CD4-positive, alpha-beta T cell (primary cell): Measurements from ENCODE around the gene SCGB1A1. TPM values are rescaled to one million over a fixed set of nuclear protein-coding genes. Genes with fewer than 3 reads are reported as not detected.

Experiments
- ATAC-seq: fragments of 200-7000 bp; cut with Tn5 transposase; one replicate; pipeline ENCODE4 v1.10.0; 2022; ENCODE audit warnings: mild to moderate bottlenecking; ENCODE audit not compliant: poor library complexity
- CTCF ChIA-PET: fragments of 350-600 bp; sonication (Branson Sonifier 250); formaldehyde crosslinking; loops from one replicate; lab custom pipeline; 2021; ENCODE audit warnings: antibody characterized with exemption, inconsistent platforms; lab: Charles Lee
- POLR2A ChIA-PET: fragments of 350-600 bp; sonication (Branson Sonifier 250); formaldehyde crosslinking; loops from one replicate; lab custom pipeline; 2021; ENCODE audit warnings: antibody characterized with exemption, inconsistent platforms; lab: Charles Lee
- DNase-seq, 14 experiments: peaks; one replicate each; pipeline ENCODE4 v3.0.0-alpha.2; 2013 to 2020; ENCODE audit warnings: mixed read lengths in 2 of 14
- H3K27ac ChIP-seq, 2 donors: one replicate each; pipeline versions ENCODE4 v1.5.1 to v1.7.0; 2013; ENCODE audit warnings: low read length in 2 of 2, low read depth in 1 of 2, mild to moderate bottlenecking in 1 of 2
- H3K27me3 ChIP-seq, 2 experiments: 1 replicate in 1 of 2; 2 replicates in 1 of 2; pipeline versions ENCODE4 v1.6.1 to v1.7.0; 2013; ENCODE audit warnings: low read length in 2 of 2, control low read depth in 1 of 2, mild to moderate bottlenecking in 1 of 2, moderate library complexity in 1 of 2; ENCODE audit not compliant: insufficient read depth in 2 of 2, control insufficient read depth in 1 of 2
- H3K36me3 ChIP-seq: one replicate; pipeline ENCODE4 v1.6.1; 2013; ENCODE audit warnings: low read length, control low read depth; ENCODE audit not compliant: insufficient read depth
- H3K4me1 ChIP-seq: one replicate; pipeline ENCODE4 v1.6.1; 2013; ENCODE audit warnings: low read length, control low read depth; ENCODE audit not compliant: insufficient read depth
- H3K4me3 ChIP-seq: one replicate; pipeline ENCODE4 v1.5.1; 2013; ENCODE audit warnings: mild to moderate bottlenecking, low read length, moderate library complexity
- H3K9me3 ChIP-seq, 2 experiments: 1 replicate in 1 of 2; 2 replicates in 1 of 2; pipeline versions ENCODE4 v1.6.1 to v1.7.0; 2013; ENCODE audit warnings: low read length in 2 of 2, mild to moderate bottlenecking in 2 of 2, control low read depth in 1 of 2, moderate library complexity in 1 of 2; ENCODE audit not compliant: control insufficient read depth in 1 of 2, insufficient read depth in 1 of 2
- H3K27ac Mint-ChIP-seq: one replicate; pipeline ENCODE4 v1.8.0; 2020; ENCODE audit warnings: mixed read lengths
- H3K27me3 Mint-ChIP-seq: one replicate; pipeline ENCODE4 v1.8.0; 2021; ENCODE audit warnings: mixed read lengths
- H3K36me3 Mint-ChIP-seq: one replicate; pipeline ENCODE4 v1.8.0; 2021; ENCODE audit warnings: low read depth, mixed read lengths
- H3K4me1 Mint-ChIP-seq: one replicate; pipeline ENCODE4 v1.8.0; 2021; ENCODE audit warnings: low read depth, mixed read lengths
- H3K4me3 Mint-ChIP-seq: one replicate; pipeline ENCODE4 v1.8.0; 2020; ENCODE audit warnings: mild to moderate bottlenecking, mixed read lengths
- H3K9me3 Mint-ChIP-seq: one replicate; pipeline ENCODE4 v1.8.0; 2020; ENCODE audit warnings: mixed read lengths
- intact Hi-C, 2 experiments: fragments of 100-400 bp; cut with DNase I in 1 of 2; cut with micrococcal nuclease in 1 of 2; formaldehyde crosslinking; loops; one replicate each; pipeline versions ENCODE4 v1.15.1 to v1.9.0; 2023 to 2025; cut with DNase I, micrococcal nuclease
- polyA plus RNA-seq, 2 donors: library from polyadenylated mRNA; unstranded; fragments of 120-200 nt; gene quantifications; one replicate each; pipeline ENCODE4 v1.2.1, GENCODE V29; 2013
- total RNA-seq, 174 experiments: library from RNA in 2 of 174; stranded (reverse) in 2 of 174; gene quantifications; one replicate each; pipeline ENCODE4 v1.2.3 and lab custom pipeline; 2021 to 2026
- TF ChIP-seq, protein P1 (sequence below): fragments of 200-600 bp; IDR thresholded peaks from one replicate; pipeline ENCODE4 v1.8.0; 2022; ENCODE audit warnings: antibody characterized with exemption, mild to moderate bottlenecking

The SCGB1A1 gene, protein sequence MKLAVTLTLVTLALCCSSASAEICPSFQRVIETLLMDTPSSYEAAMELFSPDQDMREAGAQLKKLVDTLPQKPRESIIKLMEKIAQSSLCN
- not detected for total RNA-seq
- not detected for polyA plus RNA-seq (2013, experiment 1 of 2)
- polyA plus RNA-seq (2013, experiment 2 of 2) = not detected
- total RNA-seq (lab: John Stamatoyannopoulos, UW) = 0 reads per million in 172 experiments

DNA sequence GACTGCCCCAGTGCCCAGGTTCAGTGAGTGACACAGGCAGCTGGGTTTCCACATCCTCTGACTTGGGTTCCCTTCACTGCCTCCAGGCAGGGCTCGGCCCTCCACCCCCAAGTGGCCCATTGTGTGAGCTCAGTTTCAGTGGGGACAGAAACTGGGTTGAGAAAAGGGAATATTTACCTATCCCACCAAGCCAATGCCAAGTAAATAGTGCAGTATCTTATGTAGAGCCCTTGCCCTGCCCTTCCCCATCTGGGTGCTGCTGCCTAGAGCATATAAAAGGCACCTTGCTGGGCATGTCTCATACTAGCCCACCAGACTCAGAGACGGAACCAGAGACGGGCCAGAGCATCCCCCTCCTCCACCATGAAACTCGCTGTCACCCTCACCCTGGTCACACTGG lies at the start of gene SCGB1A1:
Gene SCGB1A1, plus strand, starts transcription at position 301 of the 400 bp plus-strand sequence. Its CDS starts 63 bp downstream, at position 364.
- Mint-ChIP-seq H3K27me3 (no peaks in the 10 kb centered on the region), H3K9me3 (no peaks in the 10 kb centered on the region), H3K4me1 (no peaks in the 10 kb centered on the region), H3K27ac (no peak within 1 kb of the TSS), H3K4me3 (no peak within 1 kb of the TSS), H3K36me3 (no peaks in the 10 kb centered on the region)
- ChIA-PET CTCF (no interaction called here), POLR2A (no interaction called here)
- H3K9me3 ChIP-seq = no peaks in the 10 kb centered on the region
- no peaks in the 10 kb centered on the region for H3K4me1 ChIP-seq
- ATAC-seq (no peak), DNase-seq (no peak)
- H3K27me3 ChIP-seq = no peaks in the 10 kb centered on the region
- H3K4me3 ChIP-seq = no peak within 1 kb of the TSS
- TF ChIP-seq, protein P1, sequence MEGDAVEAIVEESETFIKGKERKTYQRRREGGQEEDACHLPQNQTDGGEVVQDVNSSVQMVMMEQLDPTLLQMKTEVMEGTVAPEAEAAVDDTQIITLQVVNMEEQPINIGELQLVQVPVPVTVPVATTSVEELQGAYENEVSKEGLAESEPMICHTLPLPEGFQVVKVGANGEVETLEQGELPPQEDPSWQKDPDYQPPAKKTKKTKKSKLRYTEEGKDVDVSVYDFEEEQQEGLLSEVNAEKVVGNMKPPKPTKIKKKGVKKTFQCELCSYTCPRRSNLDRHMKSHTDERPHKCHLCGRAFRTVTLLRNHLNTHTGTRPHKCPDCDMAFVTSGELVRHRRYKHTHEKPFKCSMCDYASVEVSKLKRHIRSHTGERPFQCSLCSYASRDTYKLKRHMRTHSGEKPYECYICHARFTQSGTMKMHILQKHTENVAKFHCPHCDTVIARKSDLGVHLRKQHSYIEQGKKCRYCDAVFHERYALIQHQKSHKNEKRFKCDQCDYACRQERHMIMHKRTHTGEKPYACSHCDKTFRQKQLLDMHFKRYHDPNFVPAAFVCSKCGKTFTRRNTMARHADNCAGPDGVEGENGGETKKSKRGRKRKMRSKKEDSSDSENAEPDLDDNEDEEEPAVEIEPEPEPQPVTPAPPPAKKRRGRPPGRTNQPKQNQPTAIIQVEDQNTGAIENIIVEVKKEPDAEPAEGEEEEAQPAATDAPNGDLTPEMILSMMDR = no peak
- no peak within 1 kb of the TSS for H3K27ac ChIP-seq
- intact Hi-C loops = no loop called here
- H3K36me3 ChIP-seq = no peaks in the 10 kb centered on the region

DNA sequence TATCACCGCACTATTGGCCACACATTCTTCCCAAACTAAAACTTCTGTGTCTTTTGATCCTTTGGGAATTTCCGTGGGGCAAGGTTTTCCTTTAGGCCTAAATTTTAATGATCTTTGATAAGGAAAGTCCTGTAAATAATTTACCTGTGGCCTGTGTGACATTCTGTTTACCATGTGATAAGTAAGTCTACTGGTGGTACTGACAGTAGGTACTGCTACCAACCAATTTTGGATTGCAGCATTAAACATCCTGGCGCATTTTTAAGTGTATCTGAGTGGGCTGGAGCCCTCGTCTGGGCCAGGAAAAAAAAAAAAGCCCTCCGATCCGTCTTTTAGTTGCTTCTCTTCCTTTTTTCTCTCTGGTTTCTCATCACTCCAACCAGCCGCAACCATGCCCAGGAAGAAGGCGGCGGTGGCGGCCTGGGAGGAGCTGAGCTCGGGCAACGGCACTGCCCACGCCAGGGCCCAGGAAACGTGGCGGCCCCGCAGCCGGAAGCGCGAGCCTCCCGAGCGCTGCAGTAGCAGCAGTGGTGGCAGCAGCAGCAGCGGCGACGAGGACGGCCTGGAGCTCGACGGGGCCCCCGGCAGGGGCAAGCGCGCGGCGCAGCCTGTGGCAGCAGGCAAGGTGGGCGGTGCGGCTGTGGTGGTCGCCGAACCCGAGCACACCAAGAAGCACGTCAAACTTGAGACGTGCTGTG lies 47.9 kb upstream of the SCGB1A1 start:
- H3K9me3 ChIP-seq = no peaks in the 10 kb centered on the region
- intact Hi-C loops = no loop called here
- H3K27ac ChIP-seq = no peak overlapping the region
- H3K36me3 ChIP-seq = no peaks in the 10 kb centered on the region
- H3K4me3 Mint-ChIP-seq = peak overlapping the region; percentile 76
- no peaks in the 10 kb centered on the region for H3K36me3 Mint-ChIP-seq
- H3K27ac Mint-ChIP-seq = peak overlapping the region; percentile 70
- no peaks in the 10 kb centered on the region for H3K9me3 Mint-ChIP-seq
- ChIA-PET CTCF (interaction anchor here (0.6 kb wide), 1 partner anchor 108 kb away, joined by 4 read pairs; no protein-coding TSS in a partner anchor), POLR2A (interaction anchor here (0.6 to 1.6 kb wide), 3 partner anchors 31 to 578 kb away, joined by 3 to 5 read pairs (median 4); partner anchors contain the start of gene ASRGL1)
- no peaks in the 10 kb centered on the region for H3K27me3 Mint-ChIP-seq
- peaks cover 21% of the 10 kb centered on the region for H3K4me1 ChIP-seq
- TF ChIP-seq, protein P1 = no peak
- ATAC-seq = peak; percentile 93
- H3K27me3 ChIP-seq = no peaks in the 10 kb centered on the region
- H3K4me1 Mint-ChIP-seq = peaks cover 17% of the 10 kb centered on the region
- peak overlapping the region; percentile 14 for H3K4me3 ChIP-seq
- DNase-seq = peak in 10 of 14 experiments; percentile 19 to 75 (median 47)

DNA sequence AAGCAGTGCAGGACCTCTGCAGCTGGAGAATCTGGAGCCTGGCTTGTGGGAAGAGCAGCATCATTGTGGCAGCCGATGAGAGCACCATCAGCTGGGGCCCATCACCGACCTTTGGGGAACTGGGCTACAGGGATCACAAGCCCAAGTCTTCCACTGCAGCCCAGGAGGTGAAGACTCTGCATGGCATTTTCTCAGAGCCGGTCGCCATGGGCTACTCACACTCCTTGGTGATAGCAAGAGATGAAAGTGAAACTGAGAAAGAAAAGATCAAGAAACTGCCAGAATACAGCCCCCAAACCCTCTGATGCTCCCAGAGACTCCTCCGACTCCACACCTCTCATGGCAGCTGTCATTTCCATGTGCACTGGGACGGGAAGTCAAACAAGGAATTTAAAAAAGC lies 46.0 kb upstream of the SCGB1A1 start:
- ChIA-PET POLR2A (no interaction called here), CTCF (no interaction called here)
- H3K27me3 Mint-ChIP-seq = no peaks in the 10 kb centered on the region
- no peaks in the 10 kb centered on the region for H3K36me3 ChIP-seq
- no peak overlapping the region for H3K27ac Mint-ChIP-seq
- H3K4me3 ChIP-seq = no peak overlapping the region
- H3K9me3 Mint-ChIP-seq = no peaks in the 10 kb centered on the region
- H3K27ac ChIP-seq = no peak overlapping the region
- peaks cover 21% of the 10 kb centered on the region for H3K4me1 ChIP-seq
- no peak for DNase-seq
- TF ChIP-seq, protein P1 = no peak
- intact Hi-C loops = no loop called here
- ATAC-seq = no peak
- no peak overlapping the region for H3K4me3 Mint-ChIP-seq
- no peaks in the 10 kb centered on the region for H3K36me3 Mint-ChIP-seq
- peaks cover 17% of the 10 kb centered on the region for H3K4me1 Mint-ChIP-seq
- H3K9me3 ChIP-seq = no peaks in the 10 kb centered on the region
- no peaks in the 10 kb centered on the region for H3K27me3 ChIP-seq
